Measurements from ENCODE around the gene ANP32B.
A peak's percentile ranks its signal among the peaks of the same experiment; 100 is the strongest.

ANP32B gene

GRCh38 chr9:97982683-97983588 lies at the start of gene ANP32B:
TSS of gene ANP32B (plus strand) at chr9:97983341. CDS start at chr9:97983556, 215 bp downstream.
- Histone ChIP-seq H3K4me1 (ENCODE audit: insufficient read depth, insufficient read length) (peaks cover 4% of the 10 kb centered on the region), H3K9ac (ENCODE audit: insufficient read length, low read depth) (peak within 1 kb of the TSS; percentile 97), H3K36me3 (ENCODE audit: insufficient read depth, insufficient read length, low read length) (peaks cover 3% of the 10 kb centered on the region), H3K9me3 (ENCODE audit: insufficient read depth, low read length) (no peaks in the 10 kb centered on the region), H3K4me3 (ENCODE audit: insufficient read length, low read depth) (peak within 1 kb of the TSS; percentile 82), H3K27me3 (ENCODE audit: insufficient read depth, insufficient read length) (peaks cover 47% of the 10 kb centered on the region)
- peak; percentile 74 for DNase-seq (ENCODE audit: low read depth, low spot score)
- TF ChIP-seq ZNF274 (IDR thresholded peaks at IDR 0.05; ENCODE audit: low read depth, low read length) (no peak), YY1 (IDR thresholded peaks at IDR 0.05; ENCODE audit: insufficient read depth, insufficient read length) (peak; percentile 29)

GRCh38 chr9:97934321-97935115 lies 48.6 kb upstream of the ANP32B start:
- H3K9ac ChIP-seq (ENCODE audit: insufficient read length, low read depth), result no peak overlapping the region
- H3K4me1 ChIP-seq (ENCODE audit: insufficient read depth, insufficient read length), result no peaks in the 10 kb centered on the region
- H3K36me3 ChIP-seq (ENCODE audit: insufficient read depth, insufficient read length, low read length), result no peaks in the 10 kb centered on the region
- H3K9me3 ChIP-seq (ENCODE audit: insufficient read depth, low read length), result no peaks in the 10 kb centered on the region
- no peak for DNase-seq (ENCODE audit: low read depth, low spot score)
- TF ChIP-seq YY1 (IDR thresholded peaks at IDR 0.05; ENCODE audit: insufficient read depth, insufficient read length) (no peak), ZNF274 (IDR thresholded peaks at IDR 0.05; ENCODE audit: low read depth, low read length) (no peak), SUZ12 (IDR thresholded peaks at IDR 0.05; ENCODE audit: extremely low read depth, insufficient read depth, insufficient read length) (no peak)
- H3K4me3 ChIP-seq (ENCODE audit: insufficient read length, low read depth), result no peak overlapping the region
- peaks cover 2% of the 10 kb centered on the region for H3K27me3 ChIP-seq (ENCODE audit: insufficient read depth, insufficient read length)

- Histone ChIP-seq H3K9me3 (ENCODE audit: insufficient read depth, low read length) (no peaks in the 10 kb centered on the region), H3K36me3 (ENCODE audit: insufficient read depth, insufficient read length, low read length) (no peaks in the 10 kb centered on the region), H3K4me1 (ENCODE audit: insufficient read depth, insufficient read length) (no peaks in the 10 kb centered on the region), H3K9ac (ENCODE audit: insufficient read length, low read depth) (no peak overlapping the region), H3K4me3 (ENCODE audit: insufficient read length, low read depth) (no peak overlapping the region), H3K27me3 (ENCODE audit: insufficient read depth, insufficient read length) (peaks cover 2% of the 10 kb centered on the region)
- DNase-seq (ENCODE audit: low read depth, low spot score), result no peak
- TF ChIP-seq YY1 (IDR thresholded peaks at IDR 0.05; ENCODE audit: insufficient read depth, insufficient read length) (no peak), ZNF274 (IDR thresholded peaks at IDR 0.05; ENCODE audit: low read depth, low read length) (no peak), SUZ12 (IDR thresholded peaks at IDR 0.05; ENCODE audit: extremely low read depth, insufficient read depth, insufficient read length) (no peak)
Measured at GRCh38 chr9:97935276-97935675, 47.9 kb upstream of the ANP32B start.

GRCh38 chr9:97936998-97937397 lies 46.1 kb upstream of the ANP32B start:
- Histone ChIP-seq H3K9ac (ENCODE audit: insufficient read length, low read depth) (no peak overlapping the region), H3K9me3 (ENCODE audit: insufficient read depth, low read length) (no peaks in the 10 kb centered on the region), H3K27me3 (ENCODE audit: insufficient read depth, insufficient read length) (peaks cover 11% of the 10 kb centered on the region), H3K4me1 (ENCODE audit: insufficient read depth, insufficient read length) (no peaks in the 10 kb centered on the region), H3K36me3 (ENCODE audit: insufficient read depth, insufficient read length, low read length) (no peaks in the 10 kb centered on the region), H3K4me3 (ENCODE audit: insufficient read length, low read depth) (no peak overlapping the region)
- no peak for DNase-seq (ENCODE audit: low read depth, low spot score)
- TF ChIP-seq YY1 (IDR thresholded peaks at IDR 0.05; ENCODE audit: insufficient read depth, insufficient read length) (no peak), ZNF274 (IDR thresholded peaks at IDR 0.05; ENCODE audit: low read depth, low read length) (no peak)

GRCh38 chr9:97938081-97938644 lies 45.0 kb upstream of the ANP32B start, which contains the start of gene HEMGN:
TSS of gene HEMGN (minus strand) at chr9:97938172. CDS start at chr9:97938136, 36 bp downstream.
- TF ChIP-seq SUZ12 (IDR thresholded peaks at IDR 0.05; ENCODE audit: extremely low read depth, insufficient read depth, insufficient read length) (no peak), YY1 (IDR thresholded peaks at IDR 0.05; ENCODE audit: insufficient read depth, insufficient read length) (no peak), ZNF274 (IDR thresholded peaks at IDR 0.05; ENCODE audit: low read depth, low read length) (no peak)
- Histone ChIP-seq H3K9me3 (ENCODE audit: insufficient read depth, low read length) (no peaks in the 10 kb centered on the region), H3K27me3 (ENCODE audit: insufficient read depth, insufficient read length) (peaks cover 15% of the 10 kb centered on the region), H3K36me3 (ENCODE audit: insufficient read depth, insufficient read length, low read length) (no peaks in the 10 kb centered on the region), H3K4me3 (ENCODE audit: insufficient read length, low read depth) (no peak within 1 kb of the TSS), H3K9ac (ENCODE audit: insufficient read length, low read depth) (no peak within 1 kb of the TSS), H3K4me1 (ENCODE audit: insufficient read depth, insufficient read length) (no peaks in the 10 kb centered on the region)
- no peak for DNase-seq (ENCODE audit: low read depth, low spot score)

GRCh38 chr9:97940233-97940632 lies 42.9 kb upstream of the ANP32B start:
- TF ChIP-seq YY1 (IDR thresholded peaks at IDR 0.05; ENCODE audit: insufficient read depth, insufficient read length) (no peak), SUZ12 (IDR thresholded peaks at IDR 0.05; ENCODE audit: extremely low read depth, insufficient read depth, insufficient read length) (no peak), ZNF274 (IDR thresholded peaks at IDR 0.05; ENCODE audit: low read depth, low read length) (no peak)

GRCh38 chr9:97940741-97941140 lies 42.4 kb upstream of the ANP32B start:
- Histone ChIP-seq H3K4me1 (ENCODE audit: insufficient read depth, insufficient read length) (no peaks in the 10 kb centered on the region), H3K9me3 (ENCODE audit: insufficient read depth, low read length) (no peaks in the 10 kb centered on the region), H3K36me3 (ENCODE audit: insufficient read depth, insufficient read length, low read length) (no peaks in the 10 kb centered on the region), H3K27me3 (ENCODE audit: insufficient read depth, insufficient read length) (peaks cover 31% of the 10 kb centered on the region), H3K4me3 (ENCODE audit: insufficient read length, low read depth) (no peak overlapping the region), H3K9ac (ENCODE audit: insufficient read length, low read depth) (no peak overlapping the region)
- TF ChIP-seq SUZ12 (IDR thresholded peaks at IDR 0.05; ENCODE audit: extremely low read depth, insufficient read depth, insufficient read length) (no peak), YY1 (IDR thresholded peaks at IDR 0.05; ENCODE audit: insufficient read depth, insufficient read length) (no peak), ZNF274 (IDR thresholded peaks at IDR 0.05; ENCODE audit: low read depth, low read length) (no peak)
- DNase-seq (ENCODE audit: low read depth, low spot score), result no peak

More at GRCh38 chr9:97940233-97940632, 42.9 kb upstream of the ANP32B start:
- H3K27me3 ChIP-seq (ENCODE audit: insufficient read depth, insufficient read length), result peaks cover 31% of the 10 kb centered on the region
- no peak for DNase-seq (ENCODE audit: low read depth, low spot score)
- H3K4me1 ChIP-seq (ENCODE audit: insufficient read depth, insufficient read length), result no peaks in the 10 kb centered on the region
- no peak overlapping the region for H3K4me3 ChIP-seq (ENCODE audit: insufficient read length, low read depth)
- H3K9ac ChIP-seq (ENCODE audit: insufficient read length, low read depth), result no peak overlapping the region
- H3K9me3 ChIP-seq (ENCODE audit: insufficient read depth, low read length), result no peaks in the 10 kb centered on the region
- no peaks in the 10 kb centered on the region for H3K36me3 ChIP-seq (ENCODE audit: insufficient read depth, insufficient read length, low read length)

Measured in NT2/D1 (cell line).